ENCODE results near the gene LPCAT2. TPM values are rescaled to one million over a fixed set of nuclear protein-coding genes. Genes with fewer than 3 reads are reported as not detected.

LPCAT2 gene
- total and polyA plus RNA-seq, 2 donors (not counting 3 experiments of a cell fraction or from before 2014, with no cell fraction given), result 64.5 to 72.9 TPM

DNA sequence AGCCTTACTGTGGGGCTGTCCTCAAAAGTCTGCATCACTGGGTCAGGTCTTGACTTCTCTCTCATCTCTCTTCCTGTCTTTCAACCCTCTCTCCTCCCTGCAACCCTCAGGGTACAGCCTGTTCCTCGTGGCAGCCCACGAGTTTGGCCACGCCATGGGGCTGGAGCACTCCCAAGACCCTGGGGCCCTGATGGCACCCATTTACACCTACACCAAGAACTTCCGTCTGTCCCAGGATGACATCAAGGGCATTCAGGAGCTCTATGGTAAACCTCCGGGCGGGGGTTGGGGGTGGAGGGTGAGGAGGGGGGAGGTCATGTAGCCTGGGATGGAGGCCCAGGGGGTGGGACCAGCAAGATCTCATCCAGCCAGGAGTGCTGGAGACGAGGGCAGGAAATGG is 17.2 kb upstream of the LPCAT2 start:
- no TSS peak for BruUV-seq (replicated peaks)
- H3K27ac ChIP-seq (ENCODE audit: insufficient read depth, low read depth, low read length), result no peak overlapping the region
- H3K9me1 ChIP-seq (replicated peaks; ENCODE audit: control insufficient read depth, extremely low read depth, insufficient read depth, low read length), result no peaks in the 10 kb centered on the region
- H3K9ac ChIP-seq (replicated peaks; ENCODE audit: extremely low read depth, insufficient read depth, low read length), result no peak overlapping the region
- dilution Hi-C loops (cut with MboI; ENCODE audit: extremely low pct_ligation_motif_present, low sequenced_read_pairs), result no loop called here
- peaks cover 46% of the 10 kb centered on the region for H3K4me1 ChIP-seq (ENCODE audit: control insufficient read depth, extremely low read depth, insufficient read depth, low read length)
- no peak for FAIRE-seq
- no peak overlapping the region for H3K4me3 ChIP-seq (replicated peaks in 1 of 3; ENCODE audit: insufficient read depth in 1 of 3, low read depth in 1 of 3, low read length in 3 of 3)
- DNase-seq (ENCODE audit: low read depth, low spot score), result no peak
- intact Hi-C loops (cut with micrococcal nuclease), result no loop called here
- H3K79me2 ChIP-seq (ENCODE audit: control insufficient read depth, insufficient read depth, low read length), result no peaks in the 10 kb centered on the region
- no peak overlapping the region for H2AFZ ChIP-seq (ENCODE audit: low read depth, low read length)
- H3K9me3 ChIP-seq (replicated peaks; ENCODE audit: control insufficient read depth, insufficient read depth, low read length), result no peaks in the 10 kb centered on the region
- H3K36me3 ChIP-seq (ENCODE audit: control insufficient read depth in 2 of 2, extremely low read depth in 1 of 2, insufficient read depth in 2 of 2, low read length in 2 of 2), result peaks cover 42 to 72% of the 10 kb centered on the region in 2 experiments
- no peak overlapping the region for H3K4me2 ChIP-seq (ENCODE audit: insufficient read depth, low read length)
- TF ChIP-seq MYC (IDR thresholded peaks at IDR 0.05; ENCODE audit: low read depth, low read length), result no peak
- TF ChIP-seq FOS (IDR thresholded peaks at IDR 0.05; ENCODE audit: borderline replicate concordance, insufficient read depth, low read length), result no peak
- TF ChIP-seq POLR2A (IDR thresholded peaks at IDR 0.05; ENCODE audit: low read depth, low read length), result no peak
- TF ChIP-seq, protein P1, sequence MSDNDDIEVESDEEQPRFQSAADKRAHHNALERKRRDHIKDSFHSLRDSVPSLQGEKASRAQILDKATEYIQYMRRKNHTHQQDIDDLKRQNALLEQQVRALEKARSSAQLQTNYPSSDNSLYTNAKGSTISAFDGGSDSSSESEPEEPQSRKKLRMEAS (IDR thresholded peaks at IDR 0.05; ENCODE audit: insufficient read depth, insufficient read length), result no peak
- no peak for TF ChIP-seq JUN (IDR thresholded peaks at IDR 0.05; ENCODE audit: borderline replicate concordance, insufficient read depth, insufficient read length, low read depth)
- TF ChIP-seq EZH2 (IDR thresholded peaks at IDR 0.05; ENCODE audit: borderline replicate concordance, low read depth, low read length, severe bottlenecking), result no peak
- TF ChIP-seq POLR2AphosphoS5 (IDR thresholded peaks at IDR 0.05; ENCODE audit: insufficient read depth, low read depth, low read length), result no peak
- TF ChIP-seq, protein P2, sequence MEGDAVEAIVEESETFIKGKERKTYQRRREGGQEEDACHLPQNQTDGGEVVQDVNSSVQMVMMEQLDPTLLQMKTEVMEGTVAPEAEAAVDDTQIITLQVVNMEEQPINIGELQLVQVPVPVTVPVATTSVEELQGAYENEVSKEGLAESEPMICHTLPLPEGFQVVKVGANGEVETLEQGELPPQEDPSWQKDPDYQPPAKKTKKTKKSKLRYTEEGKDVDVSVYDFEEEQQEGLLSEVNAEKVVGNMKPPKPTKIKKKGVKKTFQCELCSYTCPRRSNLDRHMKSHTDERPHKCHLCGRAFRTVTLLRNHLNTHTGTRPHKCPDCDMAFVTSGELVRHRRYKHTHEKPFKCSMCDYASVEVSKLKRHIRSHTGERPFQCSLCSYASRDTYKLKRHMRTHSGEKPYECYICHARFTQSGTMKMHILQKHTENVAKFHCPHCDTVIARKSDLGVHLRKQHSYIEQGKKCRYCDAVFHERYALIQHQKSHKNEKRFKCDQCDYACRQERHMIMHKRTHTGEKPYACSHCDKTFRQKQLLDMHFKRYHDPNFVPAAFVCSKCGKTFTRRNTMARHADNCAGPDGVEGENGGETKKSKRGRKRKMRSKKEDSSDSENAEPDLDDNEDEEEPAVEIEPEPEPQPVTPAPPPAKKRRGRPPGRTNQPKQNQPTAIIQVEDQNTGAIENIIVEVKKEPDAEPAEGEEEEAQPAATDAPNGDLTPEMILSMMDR (IDR thresholded peaks at IDR 0.05; ENCODE audit: extremely low read depth in 1 of 2, insufficient read depth in 1 of 2, low read depth in 1 of 2, low read length in 2 of 2), result no peak
- TF ChIP-seq GATA2 (IDR thresholded peaks at IDR 0.05; ENCODE audit: insufficient read depth, insufficient read length, low read depth, low read length), result no peak
- no peaks in the 10 kb centered on the region for H4K20me1 ChIP-seq (replicated peaks; ENCODE audit: control insufficient read depth, extremely low read depth, insufficient read depth, low read length)
- CTCF ChIA-PET, result interaction anchor here (1.3 to 3.0 kb wide), 3 partner anchors 26 to 210 kb away, joined by 4 to 13 read pairs (median 6); no protein-coding TSS in a partner anchor
- no peaks in the 10 kb centered on the region for H3K27me3 ChIP-seq (ENCODE audit: control insufficient read depth in 2 of 2, insufficient read depth in 2 of 2, low read length in 2 of 2)
- POLR2A ChIA-PET, result interaction anchor here (1.0 kb wide), 1 partner anchor 9 kb away, joined by 3 read pairs; no protein-coding TSS in a partner anchor
